GM12878 (cell line): Measurements from ENCODE around the gene DENND4C. TPM values are rescaled to one million over a fixed set of nuclear protein-coding genes. Genes with fewer than 3 reads are reported as not detected.

ENCODE experiments used
- ATAC-seq: fragments of 200-7000 bp; cut with Tn5 transposase; 3 replicates; pipeline ENCODE4 v1.9.1; 2020; ENCODE audit warnings: mild to moderate bottlenecking, moderate library complexity
- BruUV-seq: library from RNA; stranded (reverse); fragments of 400-500 nt; replicated peaks from 2 replicates; lab custom pipeline; 2021; lab: Mats Ljungman, UMichigan
- CTCF ChIA-PET: fragments of 300-600 bp; sonication (Branson Sonifier 250); formaldehyde crosslinking; extraction: SDS; loops from one replicate; lab custom pipeline; 2021; ENCODE audit warnings: inconsistent platforms; lab: Yijun Ruan, JAX
- POLR2A ChIA-PET: fragments of 350-600 bp; formaldehyde crosslinking; extraction: SDS; loops from one replicate; lab custom pipeline; 2021; ENCODE audit warnings: inconsistent platforms; lab: Charles Lee
- RAD21 ChIA-PET: fragments of 300-600 bp; sonication (Branson Sonifier 250); formaldehyde crosslinking; loops from one replicate; lab custom pipeline; 2023; ENCODE audit warnings: antibody characterized with exemption; ENCODE audit not compliant: unreplicated experiment; lab: Charles Lee
- SMC1A ChIA-PET: fragments of 300-600 bp; sonication (Branson Sonifier 250); formaldehyde crosslinking; loops from one replicate; lab custom pipeline; 2023; ENCODE audit not compliant: unreplicated experiment, uncharacterized antibody; lab: Charles Lee
- DNase-seq: peaks from one replicate; pipeline ENCODE4 v3.0.0-alpha.2; 2011; ENCODE audit warnings: low read depth, low spot score
- FAIRE-seq: peaks from 3 replicates; lab custom pipeline; 2011; peaks lifted over from hg19 to GRCh38; lab: Jason Lieb, UNC
- H2AFZ ChIP-seq: 2 replicates; pipeline ENCODE4 v1.6.0; 2011; ENCODE audit warnings: low read depth, low read length, control low read depth; ENCODE audit not compliant: control insufficient read depth
- H3K27ac ChIP-seq: 2 replicates; pipeline ENCODE4 v1.5.1; 2011; ENCODE audit warnings: control low read depth; ENCODE audit not compliant: control insufficient read depth, insufficient read depth
- H3K27me3 ChIP-seq, 2 experiments: replicated peaks in 1 of 2; 2 replicates each; pipeline versions ENCODE4 v1.6.0 to v1.6.1; 2011; ENCODE audit warnings: low read length in 1 of 2; ENCODE audit not compliant: control insufficient read depth in 2 of 2, insufficient read depth in 2 of 2
- H3K36me3 ChIP-seq, 2 experiments: 2 replicates each; pipeline ENCODE4 v1.5.1; 2011; ENCODE audit warnings: low read length in 1 of 2; ENCODE audit not compliant: control insufficient read depth in 2 of 2, insufficient read depth in 2 of 2
- H3K4me1 ChIP-seq: 2 replicates; pipeline ENCODE4 v1.6.1; 2011; ENCODE audit warnings: mild to moderate bottlenecking, low read length, moderate library complexity, mixed read lengths; ENCODE audit not compliant: control insufficient read depth, insufficient read depth
- H3K4me2 ChIP-seq: 2 replicates; pipeline ENCODE4 v1.6.0; 2011; ENCODE audit warnings: control low read depth; ENCODE audit not compliant: control insufficient read depth, insufficient read depth
- H3K4me3 ChIP-seq: fragments of 200-600 bp; sonication (generic); 2 replicates; pipeline ENCODE4 v1.5.1; 2016
- H3K79me2 ChIP-seq: 2 replicates; pipeline ENCODE4 v1.6.0; 2011; ENCODE audit warnings: low read length; ENCODE audit not compliant: control insufficient read depth, insufficient read depth
- H3K9ac ChIP-seq: 2 replicates; pipeline ENCODE4 v1.8.0; 2011; ENCODE audit warnings: low read length, control low read depth, mixed read lengths; ENCODE audit not compliant: control insufficient read depth, insufficient read depth
- H3K9me3 ChIP-seq: replicated peaks from 3 replicates; pipeline ENCODE4 v1.5.1; 2011; ENCODE audit warnings: mild to moderate bottlenecking, low read length; ENCODE audit not compliant: control insufficient read depth, insufficient read depth
- H4K20me1 ChIP-seq: 2 replicates; pipeline ENCODE4 v1.6.0; 2011; ENCODE audit not compliant: control insufficient read depth, insufficient read depth
- EP300 ChIP-seq, 2 experiments: fragments of 150-350 bp in 1 of 2; IDR thresholded peaks; 2 replicates each; pipeline ENCODE4 v1.6.1; 2011 to 2012; ENCODE audit warnings: low read depth in 2 of 2, low read length in 2 of 2, borderline replicate concordance in 1 of 2, improper control_type of control experiment in 1 of 2, inconsistent platforms in 1 of 2; ENCODE audit not compliant: control insufficient read depth in 1 of 2
- JUND ChIP-seq: IDR thresholded peaks from 2 replicates; pipeline ENCODE4 v1.6.1; 2012; ENCODE audit warnings: low read depth, mild to moderate bottlenecking, low read length, improper control_type of control experiment, moderate library complexity
- RFX5 ChIP-seq: IDR thresholded peaks from 2 replicates; pipeline ENCODE4 v1.6.1; 2011; ENCODE audit warnings: low read depth, low read length, improper control_type of control experiment
- WGBS: methylation state at CpG from one replicate; pipeline ENCODE4 v1.1.6; 2016; ENCODE audit warnings: low lambda C conversion rate; ENCODE audit not compliant: insufficient replicate concordance, insufficient coverage; ENCODE audit errors: missing lambda C conversion rate; 5-methylcytosine and 5-hydroxymethylcytosine counted together
- in situ Hi-C: fragments of 300-500 bp; cut with MboI; formaldehyde crosslinking; loops from 9 replicates; pipeline ENCODE4 v1.14.3; 2018; ENCODE audit warnings: mixed read lengths
- intact Hi-C: fragments of 100-400 bp; cut with micrococcal nuclease; formaldehyde crosslinking; loops from one replicate; pipeline ENCODE4 v1.14.2; 2022; ENCODE audit not compliant: unreplicated experiment
- polyA plus RNA-seq, 11 experiments: library from polyadenylated mRNA; depleted of rRNA in 4 of 11; unstranded in 6 of 11; stranded (reverse) in 5 of 11; fragments of >200 nt; fragmentation: Nextera tagmentation in 4 of 11; fragmentation: Illumina TruSeq in 1 of 11; extraction: Ambion mirVana in 4 of 11; extraction: Trizol in 1 of 11; gene quantifications; 1 replicate in 1 of 11; 2 replicates in 10 of 11; pipeline versions ENCODE4 v1.2.1 to v1.2.3, GENCODE V29; 2011 to 2016; ENCODE audit warnings: inconsistent platforms in 2 of 11, missing spikeins in 2 of 11, low read depth in 1 of 11
- total RNA-seq, 4 experiments: library from RNA; depleted of rRNA in 3 of 4; stranded (reverse); fragments of >200 nt in 3 of 4; fragmentation: Illumina TruSeq in 1 of 4; extraction: Trizol in 1 of 4; gene quantifications; 2 replicates each; pipeline versions ENCODE4 v1.2.1 to v1.2.3, GENCODE V29; 2013 to 2021
- TF ChIP-seq, protein P1 (sequence below): fragments of 450-650 bp; formaldehyde crosslinking; IDR thresholded peaks from 2 replicates; pipeline ENCODE4 v1.4.0; 2020; ENCODE audit warnings: mild to moderate bottlenecking, moderate library complexity

Gene DENND4C
- total and polyA plus RNA-seq, 10 of the 15 experiments (the other 5 are each of a cell fraction or from before 2014, with no cell fraction given): 8.2 to 49.3 (median 24.7) TPM

DNA sequence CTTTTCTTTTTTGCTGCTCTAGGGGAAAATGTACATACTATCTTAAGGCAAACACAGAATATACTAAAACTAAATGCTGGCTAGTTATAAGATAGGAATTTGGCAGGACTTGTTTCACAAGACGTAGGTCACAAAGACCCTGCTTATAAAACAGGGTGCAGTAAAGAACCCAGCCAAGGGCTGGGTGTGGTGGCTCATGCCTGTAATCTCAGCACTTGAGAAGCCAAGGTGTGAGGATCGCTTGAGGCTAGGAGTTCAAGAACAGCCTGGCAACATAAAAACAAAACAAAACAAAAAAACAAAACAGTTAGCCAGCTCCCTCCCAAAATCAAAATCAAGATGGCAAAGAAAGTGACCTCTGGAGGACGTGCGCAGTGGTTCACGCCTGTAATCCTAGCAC, 49.5 kb upstream of the DENND4C start:
- ChIA-PET SMC1A (interaction anchor here (6.0 kb wide), 1 partner anchor 51 kb away, joined by 37 read pairs; the partner anchor contains the start of gene DENND4C), CTCF (interaction anchor here (0.9 to 1.4 kb wide), 2 partner anchors 94 to 272 kb away, joined by 3 to 4 read pairs; no protein-coding TSS in a partner anchor), RAD21 (interaction anchor here (1.0 kb wide), 1 partner anchor 52 kb away, joined by 4 read pairs; no protein-coding TSS in a partner anchor), POLR2A (interaction anchor here (0.6 to 0.7 kb wide), 3 partner anchors 51 to 148 kb away, joined by 3 to 6 read pairs (median 3); partner anchors contain the start of gene SAXO1)
- FAIRE-seq (no peak), DNase-seq (no peak)
- 0 out of 2 replicates have a peak, but pooled peaks cover 5% of the 10 kb centered on the region for H3K4me1 ChIP-seq
- no peak overlapping the region for H3K27ac ChIP-seq
- no peaks in the 10 kb centered on the region for H3K27me3 ChIP-seq
- in situ Hi-C loops: no loop called here
- intact Hi-C loops: no loop called here
- H3K36me3 ChIP-seq: no peaks in the 10 kb centered on the region
- H3K4me3 ChIP-seq: no peak overlapping the region
- no peak overlapping the region for H3K4me2 ChIP-seq
- H3K9me3 ChIP-seq: no peaks in the 10 kb centered on the region
- TF ChIP-seq EP300 (IDR thresholded peaks at IDR 0.05; ENCODE audit: borderline replicate concordance in 1 of 2, control insufficient read depth in 1 of 2, low read depth in 2 of 2, low read length in 2 of 2) (no peak), JUND (no peak), RFX5 (no peak)
- TF ChIP-seq, protein P1, sequence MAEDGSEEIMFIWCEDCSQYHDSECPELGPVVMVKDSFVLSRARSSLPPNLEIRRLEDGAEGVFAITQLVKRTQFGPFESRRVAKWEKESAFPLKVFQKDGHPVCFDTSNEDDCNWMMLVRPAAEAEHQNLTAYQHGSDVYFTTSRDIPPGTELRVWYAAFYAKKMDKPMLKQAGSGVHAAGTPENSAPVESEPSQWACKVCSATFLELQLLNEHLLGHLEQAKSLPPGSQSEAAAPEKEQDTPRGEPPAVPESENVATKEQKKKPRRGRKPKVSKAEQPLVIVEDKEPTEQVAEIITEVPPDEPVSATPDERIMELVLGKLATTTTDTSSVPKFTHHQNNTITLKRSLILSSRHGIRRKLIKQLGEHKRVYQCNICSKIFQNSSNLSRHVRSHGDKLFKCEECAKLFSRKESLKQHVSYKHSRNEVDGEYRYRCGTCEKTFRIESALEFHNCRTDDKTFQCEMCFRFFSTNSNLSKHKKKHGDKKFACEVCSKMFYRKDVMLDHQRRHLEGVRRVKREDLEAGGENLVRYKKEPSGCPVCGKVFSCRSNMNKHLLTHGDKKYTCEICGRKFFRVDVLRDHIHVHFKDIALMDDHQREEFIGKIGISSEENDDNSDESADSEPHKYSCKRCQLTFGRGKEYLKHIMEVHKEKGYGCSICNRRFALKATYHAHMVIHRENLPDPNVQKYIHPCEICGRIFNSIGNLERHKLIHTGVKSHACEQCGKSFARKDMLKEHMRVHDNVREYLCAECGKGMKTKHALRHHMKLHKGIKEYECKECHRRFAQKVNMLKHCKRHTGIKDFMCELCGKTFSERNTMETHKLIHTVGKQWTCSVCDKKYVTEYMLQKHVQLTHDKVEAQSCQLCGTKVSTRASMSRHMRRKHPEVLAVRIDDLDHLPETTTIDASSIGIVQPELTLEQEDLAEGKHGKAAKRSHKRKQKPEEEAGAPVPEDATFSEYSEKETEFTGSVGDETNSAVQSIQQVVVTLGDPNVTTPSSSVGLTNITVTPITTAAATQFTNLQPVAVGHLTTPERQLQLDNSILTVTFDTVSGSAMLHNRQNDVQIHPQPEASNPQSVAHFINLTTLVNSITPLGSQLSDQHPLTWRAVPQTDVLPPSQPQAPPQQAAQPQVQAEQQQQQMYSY (CRISPR knock-in tag): no peak
- TF ChIP-seq, all 136 proteins: peak for 0
- no peaks in the 10 kb centered on the region for H3K79me2 ChIP-seq
- ATAC-seq: no peak
- WGBS: 90% methylated on average over 5 of the region's 5 CpGs
- H2AFZ ChIP-seq: no peak overlapping the region
- no peaks in the 10 kb centered on the region for H4K20me1 ChIP-seq
- H3K9ac ChIP-seq: no peak overlapping the region
- BruUV-seq: no TSS peak
